GM18909 (cell line): Measurements from ENCODE around the gene TAF1C.

Source experiments
- ATAC-seq: cut with Tn5 transposase; IDR thresholded peaks from one replicate; pipeline ENCODE4 v1.9.1; 2021; ENCODE audit warnings: mild to moderate bottlenecking; ENCODE audit not compliant: unreplicated experiment, poor library complexity

The TAF1C gene

DNA sequence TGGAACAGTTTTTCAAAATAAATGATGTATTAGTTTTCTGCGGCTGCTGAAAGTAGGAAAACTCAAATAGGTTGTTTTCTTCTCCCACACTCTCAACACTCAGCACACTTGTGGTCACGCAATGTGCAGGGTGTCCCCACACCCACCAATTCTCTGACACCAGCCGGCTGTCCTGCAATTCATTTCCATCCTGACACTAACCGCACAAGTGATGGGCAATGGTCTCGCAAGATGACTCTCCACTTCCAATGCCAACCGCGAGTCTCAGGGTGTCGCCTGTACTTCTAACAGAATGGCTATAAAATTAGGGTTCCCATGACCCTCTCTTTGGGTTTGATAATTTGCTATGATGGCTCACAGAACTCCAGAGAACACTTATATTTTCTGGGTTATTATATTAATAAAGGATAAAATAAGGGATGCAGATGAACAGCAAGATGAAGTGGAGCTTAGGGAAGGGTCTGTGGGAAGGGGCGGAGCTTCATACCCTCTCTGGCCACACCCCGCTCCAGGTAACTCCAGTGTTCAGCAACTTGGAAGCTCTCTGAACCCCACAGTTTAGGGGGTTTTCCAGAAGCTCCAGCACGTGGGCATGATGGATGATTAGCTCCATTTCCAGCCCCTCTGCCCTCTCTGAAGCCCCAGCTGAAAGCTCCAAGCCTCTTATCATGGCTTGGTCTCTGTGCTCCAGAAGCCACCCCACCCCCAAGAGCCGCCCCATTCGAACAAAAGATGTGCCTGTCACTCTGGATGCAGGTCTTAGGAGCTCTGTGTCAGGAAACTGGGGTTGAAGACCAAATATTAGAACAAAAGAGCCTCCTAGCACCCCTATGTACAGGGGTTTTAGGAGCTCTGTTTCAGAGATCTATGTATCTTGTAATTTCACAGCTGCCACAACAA lies 19.8 kb downstream of the TAF1C start:
- no peak for ATAC-seq

DNA sequence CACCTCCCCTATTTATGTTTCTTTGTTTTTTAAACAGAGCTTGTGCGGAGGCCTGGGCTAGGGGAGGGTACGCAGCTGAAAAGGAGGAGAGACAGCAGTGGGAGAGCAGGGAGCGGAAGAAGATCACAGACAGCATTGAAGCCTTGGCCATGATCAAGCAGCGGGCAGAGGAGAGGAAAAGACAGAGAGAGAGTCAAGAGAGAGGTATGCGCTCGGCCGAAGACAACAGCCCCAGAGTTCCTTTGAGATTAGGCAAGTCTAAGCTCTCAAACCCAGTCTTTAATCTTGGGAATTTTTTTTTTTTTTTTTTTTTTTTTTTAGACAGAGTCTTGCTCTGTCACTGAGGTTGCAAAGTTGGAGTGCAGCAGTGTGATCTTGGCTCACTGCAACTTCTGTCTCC lies 21.1 kb downstream of the TAF1C start:
- ATAC-seq = no peak

DNA sequence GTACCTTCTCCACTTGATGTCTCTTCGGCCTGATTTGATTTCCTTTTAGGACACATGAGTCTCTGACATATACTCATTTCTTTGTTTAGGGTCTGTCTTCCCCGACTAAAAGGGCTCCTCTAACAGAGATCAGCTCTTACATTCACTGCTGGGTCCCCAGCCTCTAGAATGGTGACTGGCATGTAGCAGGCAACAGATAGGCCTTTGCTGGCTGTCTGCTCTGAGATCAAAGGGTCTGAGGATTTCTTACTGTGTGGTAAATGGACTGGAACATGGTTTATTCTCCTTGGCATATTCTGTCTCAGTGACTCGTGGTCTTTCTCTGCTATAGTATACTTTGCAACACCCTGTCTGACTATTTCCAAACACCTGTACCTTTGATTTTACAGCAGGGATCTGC lies 25.1 kb downstream of the TAF1C start:
- ATAC-seq = no peak

DNA sequence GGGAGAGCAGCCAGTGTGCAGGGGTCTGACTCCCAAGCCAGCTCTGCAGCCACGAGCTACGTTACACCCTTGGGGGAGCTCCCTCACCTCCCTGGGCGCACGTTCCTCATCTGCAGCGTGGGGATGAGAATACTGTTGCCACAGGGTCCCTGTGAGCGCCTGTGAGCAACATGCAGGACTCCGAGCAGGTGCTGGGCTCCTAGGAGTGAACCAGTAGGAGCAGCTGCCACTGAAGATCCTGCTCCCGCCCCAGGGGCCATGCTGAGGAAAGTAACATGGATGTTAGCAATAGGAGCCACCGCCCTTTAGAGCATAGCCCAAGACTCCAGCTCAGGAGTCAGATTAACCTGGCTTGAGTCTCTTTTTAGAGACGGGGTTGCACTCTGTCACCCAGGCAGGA lies 25.8 kb downstream of the TAF1C start:
- no peak for ATAC-seq

GRCh38 chr16:84159800-84160199 lies 27.1 kb downstream of the TAF1C start:
- ATAC-seq = no peak

DNA sequence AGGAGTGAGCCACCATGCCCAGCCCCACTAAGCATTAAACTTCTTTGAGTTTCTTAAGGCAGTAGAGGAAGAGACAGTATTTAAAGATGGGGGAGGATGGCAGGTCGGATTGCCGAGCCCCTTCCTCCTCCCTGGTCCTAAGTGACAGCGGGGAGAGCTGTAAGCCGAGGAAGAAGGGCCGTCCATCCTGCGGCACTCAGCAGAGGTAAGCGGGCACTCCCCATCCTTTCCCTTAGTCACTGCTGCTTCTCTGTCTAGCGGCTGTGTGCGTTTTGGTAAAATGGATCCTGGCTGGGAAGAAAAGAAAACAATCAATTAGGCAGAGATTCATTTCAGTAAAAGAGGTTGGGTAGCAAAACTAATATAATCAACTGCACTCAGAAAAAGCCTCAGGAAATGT lies 27.9 kb downstream of the TAF1C start:
- ATAC-seq = no peak

DNA sequence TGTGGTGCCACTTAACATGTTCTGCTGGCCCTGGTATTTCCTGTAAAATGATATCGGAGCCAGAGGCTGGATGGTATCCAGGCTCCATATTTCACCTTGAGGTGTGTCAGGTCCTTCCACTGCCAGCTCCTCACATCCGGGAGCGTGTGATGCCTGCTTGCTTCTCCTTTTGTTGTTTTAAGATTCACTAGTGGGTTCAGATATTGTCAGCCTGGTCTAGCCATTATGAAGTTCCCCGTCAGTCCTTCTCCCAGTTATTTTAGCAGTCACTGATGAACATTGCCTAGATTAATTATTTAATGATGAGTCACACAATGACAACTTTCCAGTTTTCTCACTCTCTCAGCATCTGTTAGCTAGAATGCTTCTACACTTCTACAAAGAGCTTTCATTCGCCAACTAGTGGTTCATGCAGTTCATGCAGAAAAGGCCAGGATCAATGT lies 30.5 kb downstream of the TAF1C start:
- no peak for ATAC-seq

DNA sequence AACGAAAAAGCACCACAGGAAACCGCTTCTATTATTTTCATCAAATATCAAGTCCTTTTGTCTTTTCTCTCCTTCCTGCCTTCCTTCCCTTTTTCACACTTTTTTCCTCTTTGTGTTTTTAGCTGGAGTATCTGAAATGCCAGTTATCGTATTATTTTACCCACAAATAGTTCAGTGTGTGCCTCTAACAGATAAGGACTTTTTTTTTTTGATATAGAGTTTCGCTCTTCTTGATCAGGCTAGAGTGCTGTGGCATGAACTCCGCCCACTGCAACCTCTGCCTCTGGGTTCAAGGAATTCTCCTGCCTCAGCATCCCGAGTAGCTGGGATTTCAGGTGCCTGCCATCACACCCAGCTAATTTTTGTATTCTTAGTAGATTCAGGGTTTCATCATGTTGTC lies 31.1 kb downstream of the TAF1C start:
- ATAC-seq = no peak

DNA sequence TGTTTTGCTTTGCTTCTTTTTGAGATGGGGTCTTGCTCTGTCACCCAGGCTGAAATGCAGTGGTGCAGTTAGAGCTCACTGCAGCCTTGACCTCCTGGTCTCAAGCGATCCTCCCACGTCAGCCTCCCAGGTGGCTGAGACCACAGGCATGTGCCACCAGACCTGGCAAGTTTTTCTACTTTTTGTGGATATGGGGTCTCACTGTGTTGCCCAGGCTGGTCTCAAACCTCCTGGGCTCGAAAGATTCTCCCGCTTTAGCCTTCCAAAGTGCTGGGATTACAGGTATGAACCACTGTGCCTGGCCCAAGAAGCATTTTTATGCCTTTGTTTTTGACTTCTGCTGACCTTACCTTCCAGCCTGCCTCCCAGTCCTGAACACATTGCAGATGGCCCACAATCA lies 31.6 kb downstream of the TAF1C start:
- no peak for ATAC-seq

DNA sequence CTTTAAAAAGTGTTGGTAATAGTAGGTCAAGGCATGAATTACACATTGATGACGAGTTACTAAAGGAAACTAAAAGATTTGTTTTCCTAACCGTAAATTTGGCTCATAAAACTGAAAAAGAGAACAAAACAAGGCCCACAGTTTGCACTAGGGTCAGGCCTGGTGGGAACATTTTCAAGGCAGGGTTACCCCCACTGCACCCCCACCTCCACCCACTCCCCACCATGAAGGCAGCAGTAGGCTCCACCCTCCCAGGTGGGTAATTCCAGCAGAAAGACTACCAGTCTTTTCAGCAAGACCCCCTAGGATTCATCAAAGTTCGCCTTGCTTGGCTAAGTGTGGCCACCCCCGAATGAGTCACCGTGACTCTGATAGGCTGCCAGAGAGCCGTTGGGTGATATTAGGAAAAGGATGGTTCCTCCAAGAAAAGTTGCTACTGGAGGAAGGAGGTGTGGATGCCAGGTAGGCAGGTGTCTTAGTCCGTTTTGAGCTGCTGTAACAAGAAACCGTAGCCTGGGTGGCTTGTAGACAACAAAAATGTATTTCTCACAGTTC lies 33.1 kb downstream of the TAF1C start:
- no peak for ATAC-seq

DNA sequence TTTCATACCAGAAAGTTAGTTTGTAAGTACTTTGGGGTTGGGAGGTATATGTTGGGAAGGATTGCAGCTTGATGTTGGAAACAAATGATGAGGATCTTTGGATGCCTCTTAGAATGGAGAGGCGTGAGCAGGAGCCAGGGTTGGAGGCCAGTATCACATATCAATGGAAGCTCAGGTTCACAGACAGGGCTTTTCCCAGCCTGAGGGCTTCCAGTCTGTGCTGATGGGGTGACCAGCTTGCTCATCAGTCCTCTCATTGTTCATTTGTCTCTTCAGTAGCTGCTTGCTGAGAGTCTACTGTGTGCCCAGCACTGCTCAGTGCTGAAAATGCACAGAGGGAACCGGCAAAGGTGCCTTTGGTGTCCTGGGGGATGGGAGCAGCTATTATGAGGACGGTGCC lies 35.9 kb downstream of the TAF1C start:
- ATAC-seq = no peak

DNA sequence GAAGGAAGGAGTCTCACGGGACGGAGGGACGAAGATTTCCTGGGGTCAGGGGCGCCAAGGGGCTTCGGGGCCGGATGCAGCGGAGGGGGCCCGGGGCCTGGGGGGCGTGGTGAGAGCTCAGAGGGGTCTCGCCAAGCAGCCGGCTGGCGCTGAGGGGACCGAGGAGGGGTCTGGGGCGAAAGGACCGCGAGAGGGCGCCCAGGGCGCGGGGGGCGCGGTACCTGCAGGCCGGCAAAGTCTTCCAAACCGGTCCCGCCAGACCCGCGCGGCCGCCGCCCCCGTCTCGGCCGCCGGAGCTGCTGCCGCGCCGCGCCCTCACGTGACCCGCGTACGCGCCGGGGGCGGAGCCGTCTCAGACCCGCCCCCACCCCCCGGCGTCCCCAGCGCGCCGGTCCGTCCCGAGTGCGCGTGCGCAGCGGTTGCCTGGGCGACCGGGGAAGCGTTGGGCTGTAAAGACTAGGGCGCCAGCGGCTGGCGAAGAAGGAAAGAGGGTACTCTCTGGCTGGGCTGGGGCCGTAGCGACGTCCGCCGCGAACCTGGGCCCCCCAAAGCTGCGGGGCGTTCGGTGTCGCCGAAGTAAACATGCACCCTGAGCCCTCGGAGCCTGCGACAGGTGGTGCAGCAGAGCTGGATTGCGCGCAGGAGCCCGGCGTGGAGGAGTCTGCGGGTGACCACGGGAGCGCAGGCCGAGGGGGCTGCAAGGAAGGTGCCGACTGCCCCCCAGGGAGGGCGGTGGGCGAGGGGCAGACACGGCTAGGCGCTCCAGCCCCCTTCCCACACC lies 41.8 kb downstream of the TAF1C start, which contains the start of the genes DNAAF1 and HSDL1:
Gene DNAAF1 (plus strand): TSS at position 450 of the 781 bp plus-strand sequence. CDS start 133 bp downstream, at position 583.
Gene HSDL1 (minus strand): TSS at position 319 of the 781 bp plus-strand sequence. CDS start 13,856 bp downstream, outside the sequence.
- ATAC-seq = peak; percentile 89

DNA sequence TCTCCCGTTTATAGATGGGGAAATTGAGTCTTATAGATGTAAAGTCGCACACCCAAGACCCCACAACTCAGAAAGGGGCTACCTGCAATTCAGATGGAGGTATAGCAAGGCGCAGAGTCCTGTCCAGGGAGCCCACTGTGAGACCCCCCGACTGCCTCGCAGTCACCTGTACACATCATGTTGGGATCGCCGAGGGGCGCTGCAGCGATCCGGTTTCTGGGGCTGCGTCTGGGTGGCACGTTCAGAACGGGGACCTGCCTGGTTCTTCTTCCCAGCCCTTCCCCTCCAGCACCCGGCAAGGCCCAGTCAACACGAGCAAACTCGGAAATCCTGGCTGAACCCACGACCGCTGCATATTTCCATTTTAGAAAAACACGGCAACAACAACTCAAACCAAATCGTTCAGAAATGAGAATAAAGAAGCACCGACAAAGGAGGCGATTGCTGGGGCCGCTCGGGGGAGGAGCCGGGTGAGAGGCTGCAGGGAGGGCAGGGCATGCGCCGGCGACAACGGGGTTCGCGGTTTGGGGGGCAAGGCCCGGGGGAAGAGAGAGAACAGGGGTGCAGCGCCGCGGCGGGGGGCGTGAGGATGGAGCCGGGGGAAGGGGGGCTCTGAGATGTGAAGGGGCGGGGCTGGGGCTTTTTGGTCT lies 42.5 kb downstream of the TAF1C start:
- ATAC-seq = peak; percentile 11

GRCh38 chr16:84143784-84144199 lies 43.1 kb downstream of the TAF1C start:
- no peak for ATAC-seq

- ATAC-seq = no peak
Measured at GRCh38 chr16:84143081-84143480, 43.8 kb downstream of the TAF1C start.

DNA sequence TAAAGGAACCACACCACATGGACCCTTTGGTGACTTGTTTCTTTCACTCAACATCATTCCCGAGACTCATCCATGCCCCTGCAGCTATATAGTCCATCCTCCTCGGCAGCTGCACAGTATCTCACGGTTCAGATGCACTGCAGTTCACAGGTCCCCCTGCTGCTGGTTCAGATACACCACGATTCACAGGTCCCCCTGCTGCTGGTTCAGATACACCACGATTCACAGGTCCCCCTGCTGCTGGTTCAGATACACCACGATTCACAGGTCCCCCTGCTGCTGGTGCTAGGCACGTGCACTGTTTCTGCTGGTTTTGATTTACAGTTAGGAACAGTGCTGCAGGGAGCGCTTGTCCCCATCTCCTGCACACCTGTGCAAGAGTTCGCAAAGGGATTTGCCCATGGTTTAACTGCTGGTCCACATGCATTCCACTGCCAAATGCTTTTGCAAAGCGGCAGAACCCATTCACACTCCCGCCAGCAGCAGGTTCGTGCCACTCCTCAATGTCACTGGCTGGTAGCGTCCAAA lies 45.6 kb downstream of the TAF1C start:
- no peak for ATAC-seq

GRCh38 chr16:84139628-84140258 lies 47.1 kb downstream of the TAF1C start:
- no peak for ATAC-seq

- no peak for ATAC-seq
Measured at GRCh38 chr16:84138824-84139627, 47.8 kb downstream of the TAF1C start.

DNA sequence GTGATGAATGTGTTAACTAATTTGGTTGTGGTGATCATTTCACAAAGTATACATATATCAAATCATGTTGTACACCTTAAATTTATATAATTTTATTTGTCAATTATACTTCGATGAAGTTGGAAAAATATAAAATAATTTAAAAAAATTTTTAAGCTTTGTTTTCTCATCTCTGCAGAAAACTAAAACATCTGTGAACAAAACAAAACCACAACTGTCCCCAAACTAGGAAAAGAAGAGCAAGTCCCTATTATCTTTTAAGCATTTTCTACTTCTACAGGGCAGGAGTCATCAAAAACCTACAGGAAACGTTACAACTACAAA lies 48.4 kb downstream of the TAF1C start:
- no peak for ATAC-seq
